CD4-positive, alpha-beta T cell treated with Interleukin-21 for 1 hour (primary cell): Measurements from ENCODE around the gene POLG2.

ENCODE experiments used
- DNase-seq: peaks from one replicate; pipeline ENCODE4 v3.0.0-alpha.2; 2020

POLG2 gene

DNA sequence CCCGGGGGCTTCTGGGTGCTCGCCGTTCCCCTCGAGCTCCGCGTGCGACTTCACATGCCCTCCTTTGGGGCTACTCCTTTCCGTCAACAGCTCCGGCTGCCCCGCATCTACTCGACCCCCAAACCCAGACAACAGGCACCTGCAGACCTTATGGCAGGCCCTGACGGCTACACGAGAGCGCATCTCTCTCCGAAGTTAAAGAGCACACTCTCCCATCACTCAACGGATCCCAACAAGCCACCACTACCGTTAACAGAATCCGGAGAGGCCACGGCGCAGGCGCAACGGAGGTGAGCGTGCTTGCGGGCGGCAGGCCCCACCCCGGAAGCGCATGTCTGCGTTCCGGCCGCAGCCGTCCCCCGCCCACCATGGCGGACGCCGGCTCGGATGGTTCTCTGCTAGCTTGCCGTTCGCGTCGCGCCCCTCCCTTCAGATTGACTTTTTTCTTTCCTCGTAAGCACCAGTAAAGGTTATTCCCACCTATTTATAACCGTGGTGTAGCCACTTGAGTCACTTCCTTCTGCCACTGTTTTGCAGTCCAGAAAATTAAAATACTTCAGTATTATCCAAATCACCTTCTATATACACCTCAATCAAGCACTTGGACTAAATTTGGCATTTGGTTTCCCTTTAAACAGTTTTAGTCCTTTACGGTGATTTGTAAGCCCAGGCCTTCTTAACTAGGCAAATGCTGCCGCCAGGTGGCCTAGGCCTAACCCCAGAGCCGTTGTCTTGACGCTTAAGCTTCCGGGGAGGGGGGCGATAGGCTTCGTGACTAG, at the start of gene POLG2:
POLG2 (minus strand) TSS at position 269 of the 779 bp plus-strand sequence; CDS start at position 183, 86 bp downstream.
- peak; percentile 96 for DNase-seq

DNA sequence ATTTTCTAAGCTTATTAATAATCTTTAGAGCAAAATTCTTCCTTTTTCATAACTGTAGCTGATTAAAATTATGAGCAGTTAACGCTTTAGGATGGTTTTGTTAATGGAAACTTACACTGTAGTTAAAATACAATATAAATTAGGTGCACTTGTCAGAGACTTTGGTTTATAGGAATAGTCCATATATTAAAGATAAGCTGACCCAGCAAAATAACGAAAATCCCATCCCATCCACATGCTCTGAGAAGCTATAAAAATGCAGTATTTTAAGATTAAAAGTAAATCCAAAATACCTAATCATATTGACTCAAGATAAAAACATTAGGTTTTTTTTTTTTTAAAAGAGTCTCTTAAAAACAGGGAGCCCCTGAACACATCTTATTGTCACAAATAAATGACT, 47.9 kb upstream of the POLG2 start:
- DNase-seq = no peak

DNA sequence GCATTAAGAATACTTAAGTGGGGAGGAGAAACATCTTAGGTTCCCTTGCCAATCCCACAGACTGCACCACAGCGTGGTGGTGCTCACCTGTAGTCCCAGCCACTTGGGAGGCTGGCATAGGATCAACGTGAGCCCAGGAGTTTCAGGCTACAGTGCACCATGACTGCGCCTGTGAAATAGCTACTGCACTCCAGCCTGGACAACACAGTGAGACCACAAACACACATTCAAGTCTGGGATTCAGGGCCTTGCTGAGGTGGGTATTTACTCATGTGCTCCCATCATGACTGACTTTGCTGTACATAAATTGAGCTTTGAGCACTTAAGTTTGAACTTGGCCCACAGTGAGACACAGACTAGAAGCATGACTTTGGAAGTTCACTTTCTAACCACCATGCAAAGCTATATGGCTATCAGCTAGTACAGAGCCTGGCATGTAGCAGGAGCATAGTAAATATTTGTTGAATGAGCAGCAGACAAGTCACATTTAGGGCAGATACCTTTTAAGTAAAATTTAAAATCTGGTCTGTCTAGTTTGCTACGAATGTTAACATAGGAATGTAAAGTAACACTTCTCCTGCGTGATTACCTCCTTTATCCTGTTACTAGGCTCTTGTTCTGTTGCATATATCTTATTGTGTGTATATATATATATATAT, 43.4 kb upstream of the POLG2 start:
- DNase-seq = no peak

DNA sequence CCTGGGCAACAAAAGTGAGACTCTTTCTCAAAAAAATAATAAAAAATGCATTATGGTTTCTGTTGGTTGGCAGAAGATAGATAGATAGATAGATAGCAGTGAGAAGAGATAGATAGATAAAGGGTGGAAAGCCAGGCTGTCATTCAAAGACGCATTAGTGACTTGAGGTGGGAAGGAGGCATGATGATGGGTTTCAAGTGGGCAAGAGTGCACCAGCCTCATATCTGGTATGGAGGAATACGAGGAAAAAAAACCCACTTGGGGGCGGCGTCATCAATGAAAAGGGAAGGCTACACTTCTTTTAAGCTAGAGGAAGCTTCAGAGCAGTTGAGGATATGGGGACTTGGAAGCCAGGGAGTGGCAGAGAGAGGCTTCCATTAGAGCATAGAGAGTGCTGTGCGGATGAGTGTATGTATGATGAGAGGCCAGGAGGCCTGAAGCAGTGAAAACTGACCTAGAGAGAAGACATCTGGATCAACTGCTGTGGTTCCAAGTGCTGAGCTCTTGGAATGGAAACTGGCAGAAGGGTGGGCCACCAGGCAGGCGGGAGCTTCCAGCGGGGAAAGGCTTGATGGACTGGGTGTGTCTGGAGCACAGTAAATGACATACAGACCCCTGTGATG, 41.8 kb upstream of the POLG2 start:
- no peak for DNase-seq

- DNase-seq = no peak
Measured at GRCh38 chr17:64537488-64537887, 40.6 kb upstream of the POLG2 start.

DNA sequence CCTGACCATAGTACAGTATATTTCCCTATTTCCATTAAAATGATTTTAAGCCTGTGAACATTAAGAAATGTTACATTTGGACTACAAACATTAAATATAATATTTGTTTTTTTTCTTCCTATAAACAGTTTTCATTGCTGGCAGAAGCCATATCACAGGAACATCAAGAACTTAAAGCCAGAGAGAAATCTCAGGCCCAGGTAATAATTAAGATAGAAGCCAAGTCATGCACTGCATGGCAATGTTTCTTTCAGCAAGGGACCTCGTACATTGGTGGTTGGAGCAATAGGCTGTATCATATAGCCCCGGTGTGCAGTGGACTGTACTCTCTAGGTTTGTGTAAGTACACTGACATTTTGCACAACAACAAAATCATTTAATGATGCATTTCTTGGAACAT, 40.1 kb upstream of the POLG2 start:
- DNase-seq = no peak

- DNase-seq = no peak
Measured at GRCh38 chr17:64535357-64535756, 38.5 kb upstream of the POLG2 start.

- peak; percentile 5 for DNase-seq
Measured at GRCh38 chr17:64534187-64534586, 37.3 kb upstream of the POLG2 start.

DNA sequence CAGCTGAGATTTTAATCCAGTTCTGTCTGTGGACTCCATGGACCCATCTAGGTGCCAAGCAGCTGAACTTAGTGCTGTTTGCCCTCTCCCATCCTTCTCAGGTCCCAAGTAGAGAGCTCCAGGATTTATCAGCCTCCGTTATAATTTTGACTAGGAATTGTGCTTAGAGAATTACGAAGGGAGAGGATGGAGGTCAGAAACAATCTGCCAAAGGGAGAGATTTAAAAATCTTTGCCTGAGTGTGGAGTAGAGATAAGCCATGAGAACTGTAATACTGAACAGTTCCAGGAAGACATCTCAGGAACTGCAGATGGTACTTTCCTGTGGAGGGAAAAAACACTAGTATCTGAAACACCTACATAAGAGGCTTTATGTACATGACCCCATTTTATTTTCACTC, 36.9 kb upstream of the POLG2 start:
- DNase-seq = no peak

- no peak for DNase-seq
Measured at GRCh38 chr17:64532409-64532808, 35.6 kb upstream of the POLG2 start.

- no peak for DNase-seq
Measured at GRCh38 chr17:64531955-64532371, 35.1 kb upstream of the POLG2 start.

- DNase-seq = no peak
Measured at GRCh38 chr17:64529221-64529620, 32.4 kb upstream of the POLG2 start.

DNA sequence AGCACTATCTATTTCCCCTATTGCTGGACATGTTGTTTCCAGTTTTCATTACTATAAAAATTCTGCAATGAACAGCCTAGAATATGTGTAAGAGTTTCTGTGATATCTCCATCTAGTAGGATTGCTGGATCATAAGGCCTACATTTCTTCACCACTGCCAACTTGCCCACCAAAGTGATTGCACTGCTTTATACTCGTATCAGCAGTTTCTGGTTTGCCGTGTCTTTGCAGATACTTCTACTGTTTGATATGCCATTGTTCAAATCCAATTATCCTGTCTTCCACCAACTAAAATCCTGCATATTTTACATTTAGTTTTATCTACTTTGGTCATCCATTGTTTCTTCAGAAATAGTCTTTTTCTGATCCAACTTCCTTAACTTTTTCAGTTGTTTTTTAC, 31.1 kb upstream of the POLG2 start:
- no peak for DNase-seq

GRCh38 chr17:64520359-64520758, 23.5 kb upstream of the POLG2 start:
- DNase-seq = no peak

- no peak for DNase-seq
Measured at GRCh38 chr17:64519601-64520000, 22.7 kb upstream of the POLG2 start.

- DNase-seq = no peak
Measured at GRCh38 chr17:64515829-64516228, 19.0 kb upstream of the POLG2 start.

DNA sequence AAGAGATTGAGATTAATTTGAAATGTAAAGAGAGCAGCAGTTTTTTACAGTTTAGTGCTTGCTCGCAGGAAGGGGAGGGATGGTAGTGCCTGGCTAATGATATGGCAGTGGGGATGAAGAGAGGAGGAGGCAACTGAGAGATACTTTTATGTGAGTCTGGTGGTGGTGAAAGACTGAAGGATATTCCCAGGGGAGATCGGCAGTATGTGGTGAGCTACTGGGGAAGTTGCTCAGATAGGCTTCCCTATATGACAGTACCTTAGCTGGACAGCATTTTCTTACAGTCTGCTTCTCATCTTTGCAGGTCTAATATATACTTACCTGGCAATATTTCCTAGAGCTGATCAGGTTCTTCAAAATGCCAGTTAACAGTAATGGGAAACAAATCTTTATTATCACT, 18.6 kb upstream of the POLG2 start:
- no peak for DNase-seq

DNA sequence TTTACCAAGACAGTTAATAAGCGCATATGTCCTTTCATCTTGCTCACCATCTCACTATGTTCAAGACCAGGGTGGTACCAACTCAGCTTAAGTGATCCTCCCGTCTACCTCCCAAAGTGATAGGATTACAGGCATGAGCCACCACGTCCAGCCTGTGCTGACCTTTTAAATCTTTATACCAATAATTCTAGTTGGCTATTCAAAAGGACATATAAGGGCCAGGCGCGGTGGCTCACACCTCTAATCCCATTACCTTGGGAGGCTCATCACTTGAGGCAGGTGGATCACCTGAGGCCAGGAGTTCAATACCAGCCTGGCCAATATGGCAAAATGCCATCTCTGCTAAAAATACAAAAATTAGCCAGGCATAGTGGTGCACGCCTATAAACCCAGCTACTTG, 12.3 kb upstream of the POLG2 start:
- DNase-seq = no peak

- no peak for DNase-seq
Measured at GRCh38 chr17:64508683-64509082, 11.8 kb upstream of the POLG2 start.

DNA sequence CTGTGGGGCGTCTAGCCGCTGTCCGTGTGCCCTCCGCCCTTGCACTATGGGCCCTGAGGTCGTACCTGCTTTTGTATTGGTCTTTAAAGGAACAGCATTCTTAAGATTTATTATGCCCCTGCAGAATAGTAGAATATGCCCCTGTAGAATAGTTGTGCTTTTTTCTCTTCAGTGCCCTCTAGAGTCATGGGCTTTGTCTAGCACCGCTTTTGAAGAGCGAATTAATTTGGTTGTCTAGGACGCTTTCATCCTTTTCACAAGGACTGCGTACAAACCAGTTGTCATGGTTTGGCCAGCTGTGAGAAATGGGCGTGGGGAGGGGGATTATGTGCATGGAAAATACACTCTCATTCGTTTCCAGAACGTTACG, 10.5 kb upstream of the POLG2 start:
- DNase-seq = peak; percentile 81

DNA sequence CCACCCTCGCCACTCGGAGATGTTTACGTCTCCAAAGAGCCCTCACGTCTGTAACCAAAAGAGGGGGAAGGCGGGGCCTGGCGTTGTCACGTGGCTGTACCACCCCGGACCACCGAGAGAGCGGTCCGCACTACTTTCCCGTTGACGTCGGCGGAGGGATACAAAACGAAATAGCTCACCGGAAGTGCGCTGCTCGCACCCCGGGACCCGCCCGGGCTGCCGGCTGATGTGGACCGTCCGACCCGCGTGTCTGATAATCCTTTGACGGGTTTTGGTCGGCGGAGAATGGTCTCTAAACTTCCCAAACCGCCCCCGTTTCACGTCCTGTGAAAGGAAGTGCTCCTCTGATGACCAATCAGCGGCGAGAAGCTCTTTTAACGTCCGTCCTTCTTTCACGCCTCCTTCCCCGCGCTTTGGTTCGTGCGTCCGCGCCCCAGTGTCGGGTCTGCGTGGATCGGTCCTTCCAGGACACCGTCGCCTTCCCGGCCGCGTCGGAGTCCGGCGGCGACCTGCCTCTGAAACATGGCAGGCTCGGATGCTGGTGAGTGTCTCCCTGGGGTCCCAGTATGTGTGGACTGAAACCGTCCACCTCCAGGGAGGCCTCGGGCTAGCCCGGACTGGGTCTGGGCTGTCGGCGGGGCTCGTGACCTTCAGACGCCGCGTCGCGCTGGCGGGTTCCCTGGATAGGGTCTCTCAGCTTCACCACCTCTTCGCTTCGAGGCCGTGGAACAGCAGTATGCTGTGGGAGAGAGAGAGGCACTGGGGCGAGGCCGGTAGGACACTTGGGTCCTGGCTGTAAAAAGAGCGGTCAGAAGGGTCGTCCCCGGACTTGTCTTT, 9.9 kb upstream of the POLG2 start, which contains the start of gene CEP95:
CEP95 (plus strand) TSS at position 402 of the 837 bp plus-strand sequence; CDS start at position 523, 121 bp downstream.
- DNase-seq = no peak

- peak; percentile 97 for DNase-seq
Measured at GRCh38 chr17:64506201-64506575, 9.3 kb upstream of the POLG2 start, which contains the start of gene DDX5. TSS of gene DDX5 (minus strand) at chr17:64506289. CDS start at chr17:64506119, 170 bp downstream.
